Stimulated activated CD8-positive, alpha-beta memory T cell treated with anti-CD3 and anti-CD28 coated beads, Interleukin-15, amount 100 ng/mL, for 1 hour (primary cell): ENCODE measurements around the gene IRX4.

Experiments
- DNase-seq: peaks from one replicate; pipeline ENCODE4 v3.0.0-alpha.2; 2020; ENCODE audit warnings: low read depth

Gene IRX4

DNA sequence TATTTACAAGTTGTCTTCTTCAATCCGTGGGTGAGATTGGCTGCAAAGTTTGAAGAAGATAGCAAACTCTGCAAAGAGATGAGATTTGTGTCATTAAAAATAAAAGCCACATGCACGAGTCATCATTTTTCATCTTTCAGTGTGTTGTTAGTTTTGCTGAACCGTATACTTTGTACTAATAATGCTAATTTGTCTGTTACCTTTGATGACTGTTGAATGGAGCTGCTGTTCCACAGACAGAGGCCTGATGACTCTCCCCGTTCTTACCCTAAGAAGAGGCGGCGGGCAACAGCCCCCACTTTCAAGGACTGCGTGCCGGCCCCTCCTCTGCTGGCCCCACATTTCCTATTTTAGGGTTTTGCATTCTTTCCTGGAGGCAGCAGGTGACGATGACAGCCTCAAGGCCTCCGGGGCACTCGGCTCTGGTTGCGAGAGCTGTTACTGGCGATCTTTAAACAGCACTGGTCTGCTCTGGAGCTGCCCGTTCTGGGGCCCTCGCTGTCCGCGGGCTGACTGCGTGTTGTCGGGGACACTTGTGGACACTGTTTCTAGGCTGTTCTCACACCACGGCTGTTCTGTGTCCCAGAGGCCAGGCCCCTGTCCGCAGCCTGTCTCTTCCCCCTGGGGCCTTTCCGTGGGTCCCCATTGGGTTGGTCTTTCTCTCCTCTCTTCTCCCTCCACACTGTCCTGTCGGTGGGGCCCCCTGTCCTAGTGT, 46.4 kb downstream of the IRX4 start:
- DNase-seq, result no peak

DNA sequence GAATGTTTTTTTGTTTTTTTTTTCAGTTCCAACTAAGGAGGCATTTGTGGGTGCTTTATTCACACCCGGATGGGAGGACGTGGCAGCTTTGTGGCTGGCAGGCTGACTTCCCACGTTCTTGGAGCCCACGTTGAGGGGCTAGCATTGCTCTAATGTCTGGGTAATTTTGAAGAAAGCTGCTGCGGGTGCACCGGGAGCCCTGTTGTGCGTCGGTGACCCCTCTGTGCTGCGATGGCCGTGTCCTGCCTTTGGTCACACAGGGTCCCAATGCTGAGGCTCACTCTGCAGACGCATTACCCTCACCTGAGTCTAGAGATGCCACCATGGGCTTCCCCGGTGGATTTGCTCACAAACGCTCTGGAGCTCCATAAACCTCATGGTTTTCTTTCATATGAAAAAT, 47.3 kb downstream of the IRX4 start:
- DNase-seq, result no peak

DNA sequence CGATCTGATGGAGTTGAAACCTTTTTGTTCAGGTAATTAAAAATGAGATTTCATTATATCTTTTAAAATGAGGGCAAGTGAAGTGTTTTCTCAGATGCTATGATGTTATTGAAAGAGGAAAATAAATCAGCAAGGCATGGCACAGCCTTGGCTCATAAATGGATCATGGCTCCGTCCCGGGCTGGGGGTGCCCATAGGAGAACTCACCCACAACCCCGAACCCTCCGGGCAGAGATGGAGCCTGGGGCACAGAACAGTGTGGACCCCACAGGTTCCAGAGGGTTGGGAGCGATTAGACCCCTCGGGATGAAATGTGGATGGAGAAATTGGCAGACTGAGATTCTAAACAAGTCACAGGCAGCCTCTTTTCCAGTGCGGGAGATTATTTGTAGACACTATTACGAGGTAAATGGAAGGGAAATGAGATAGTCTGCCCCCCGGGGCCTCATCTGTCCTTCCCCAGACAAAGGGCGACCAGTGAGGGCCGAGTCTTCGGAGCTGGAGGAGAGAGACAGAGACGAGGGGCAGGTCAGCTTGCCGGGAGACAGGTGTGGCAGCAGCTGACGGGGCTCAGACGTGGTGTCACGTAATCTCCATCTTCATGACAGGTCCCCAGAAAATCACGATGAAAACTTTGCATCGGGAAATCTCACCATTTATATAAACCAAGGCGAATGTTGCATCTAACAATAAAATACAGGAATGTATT, 47.9 kb downstream of the IRX4 start:
- DNase-seq, result no peak

DNA sequence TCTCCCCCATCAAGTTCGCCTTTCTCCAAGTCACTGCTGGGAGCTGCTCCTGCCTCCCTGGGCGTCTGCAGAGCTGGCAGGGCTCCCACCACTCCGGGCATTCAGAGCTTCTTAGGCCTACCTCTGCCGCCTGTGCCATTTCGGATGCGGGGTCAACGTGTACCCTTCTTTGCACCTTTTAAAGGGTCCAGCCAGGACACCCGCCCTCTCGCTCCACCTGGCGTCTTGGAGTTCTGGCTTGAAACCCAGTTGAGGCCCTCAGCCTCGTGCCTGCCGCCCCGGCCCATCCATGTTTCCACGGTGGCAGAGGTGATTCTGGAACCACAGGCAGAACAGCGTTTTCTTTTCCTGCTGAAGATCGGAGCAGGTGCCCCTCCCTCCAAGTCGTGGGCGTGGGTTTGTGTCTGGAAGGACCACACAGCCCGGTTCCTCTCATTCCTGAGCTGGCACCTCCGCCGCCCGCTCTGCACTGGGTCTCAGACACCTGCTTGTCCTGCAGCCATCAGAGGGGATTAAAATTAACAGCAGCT, 48.6 kb downstream of the IRX4 start:
- DNase-seq, result no peak

DNA sequence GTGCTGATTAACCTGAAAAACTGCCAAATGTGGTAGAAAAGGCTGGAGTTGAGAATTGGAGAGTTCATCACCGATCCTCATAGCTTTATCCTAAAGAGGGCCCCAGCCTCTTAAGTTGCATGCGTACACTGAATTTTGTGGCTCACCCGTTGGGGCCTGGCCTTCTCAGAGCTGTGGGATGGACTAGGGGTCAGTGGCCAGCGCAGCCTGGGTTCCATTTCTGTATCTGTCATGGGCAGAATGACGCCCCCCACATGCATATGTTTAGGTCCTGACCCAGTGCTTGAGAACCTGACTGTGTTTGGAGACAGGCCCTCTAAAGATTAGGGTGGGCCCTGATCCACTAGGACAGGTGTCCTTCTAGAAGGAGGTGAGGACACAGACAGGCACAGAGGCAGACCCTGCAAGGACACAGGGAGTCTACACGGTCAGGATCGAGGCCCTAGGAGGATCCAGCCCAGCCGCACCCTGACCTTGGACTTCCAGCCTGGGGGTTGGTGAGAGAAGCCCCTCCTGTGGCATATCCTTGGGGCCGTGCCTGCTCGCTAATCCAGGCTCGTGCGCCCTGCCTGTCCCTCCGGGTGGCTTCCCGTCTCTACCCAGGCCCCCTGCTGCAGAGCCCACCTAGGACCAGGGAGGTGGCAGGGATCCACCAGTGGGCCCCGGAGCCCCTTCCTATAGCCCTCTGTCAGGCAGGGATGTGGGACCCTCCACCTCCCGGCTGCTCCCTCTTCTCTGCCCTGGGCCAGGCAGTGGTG, 49.3 kb downstream of the IRX4 start:
- no peak for DNase-seq

DNA sequence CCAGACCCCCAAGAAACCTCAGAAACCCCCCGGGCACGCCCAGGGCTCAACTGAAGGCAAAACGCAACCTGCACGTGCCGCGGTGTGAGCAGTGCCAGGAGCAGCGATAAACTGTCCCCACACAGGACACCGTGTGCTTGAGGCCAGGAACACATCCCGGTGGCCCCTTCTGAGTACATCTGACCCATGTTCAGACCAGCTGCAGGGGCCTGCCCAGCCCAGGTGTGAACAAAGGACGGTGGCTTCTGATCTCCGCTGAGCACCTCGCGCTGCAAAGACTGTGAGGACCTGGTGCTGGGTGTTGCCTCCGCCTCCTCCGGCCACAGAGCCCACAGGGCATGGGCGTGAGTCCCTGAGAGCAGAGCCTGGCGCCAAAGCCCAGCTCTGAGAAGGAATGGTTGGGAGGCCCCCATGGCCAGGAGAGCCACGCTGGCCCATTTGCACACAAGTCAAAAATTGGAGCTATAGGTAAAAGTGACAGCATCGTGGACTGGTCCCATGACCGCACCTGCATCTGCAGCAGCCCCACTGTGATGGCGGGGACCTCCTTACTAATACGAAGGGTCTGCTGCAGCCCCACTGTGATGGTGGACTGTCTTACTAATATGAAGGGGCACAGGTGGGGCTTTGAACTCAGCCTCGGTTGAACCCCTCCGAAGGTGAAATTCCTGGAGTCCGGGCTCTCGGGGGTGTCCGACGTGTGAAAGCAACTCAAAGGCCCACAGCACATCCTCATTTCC, 50.0 kb downstream of the IRX4 start:
- DNase-seq, result no peak

DNA sequence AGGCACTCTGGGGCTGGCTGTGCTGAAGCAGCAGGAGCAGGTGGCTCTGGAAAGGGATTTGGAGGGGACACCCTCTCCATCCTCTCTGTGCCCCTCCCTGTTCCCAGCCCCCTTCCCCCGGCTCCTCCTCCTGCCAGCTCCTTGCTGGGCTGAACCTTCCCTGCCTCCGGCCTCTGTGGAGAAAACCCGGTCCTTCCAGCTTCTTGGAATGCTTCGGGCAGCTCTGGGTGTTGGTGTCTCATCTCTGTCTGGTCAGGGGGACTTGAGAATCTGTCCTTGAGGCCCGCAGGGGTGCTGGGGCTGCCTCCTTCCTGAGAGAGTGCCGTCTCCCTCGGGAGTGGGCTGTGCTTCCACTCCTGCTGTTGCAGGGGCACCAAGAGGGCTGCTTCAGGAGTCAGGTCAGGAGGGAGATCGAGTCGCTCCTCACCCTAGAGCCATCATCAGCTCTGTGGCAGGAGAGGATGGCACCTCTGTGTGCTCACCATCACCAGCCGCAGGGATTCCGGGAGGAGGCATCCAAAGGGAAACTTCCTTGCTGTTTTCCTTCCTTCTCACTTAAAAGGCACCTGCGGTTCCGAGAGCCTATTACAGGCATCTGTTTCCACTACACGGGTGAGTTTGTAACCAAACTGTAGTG, 50.9 kb downstream of the IRX4 start:
- no peak for DNase-seq

DNA sequence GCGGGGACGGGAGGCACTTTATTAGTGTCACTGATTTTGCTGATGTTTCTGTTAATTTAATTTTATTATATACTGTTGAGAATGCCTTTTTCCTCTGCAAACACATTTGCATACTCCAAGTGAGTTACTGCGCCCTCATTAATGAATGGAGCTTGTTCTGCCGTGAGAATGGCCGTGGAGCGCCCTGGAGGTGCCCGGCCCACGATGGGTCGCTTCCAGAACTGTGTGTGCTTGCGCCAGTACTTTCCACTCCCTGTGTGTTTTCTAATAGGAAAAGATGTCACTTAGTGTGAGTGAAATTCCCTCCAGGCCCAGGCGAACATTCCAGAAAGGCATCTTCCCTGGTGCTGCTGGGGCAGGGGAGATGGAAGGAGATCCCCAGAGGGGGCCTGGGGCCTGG, 51.5 kb downstream of the IRX4 start:
- no peak for DNase-seq

DNA sequence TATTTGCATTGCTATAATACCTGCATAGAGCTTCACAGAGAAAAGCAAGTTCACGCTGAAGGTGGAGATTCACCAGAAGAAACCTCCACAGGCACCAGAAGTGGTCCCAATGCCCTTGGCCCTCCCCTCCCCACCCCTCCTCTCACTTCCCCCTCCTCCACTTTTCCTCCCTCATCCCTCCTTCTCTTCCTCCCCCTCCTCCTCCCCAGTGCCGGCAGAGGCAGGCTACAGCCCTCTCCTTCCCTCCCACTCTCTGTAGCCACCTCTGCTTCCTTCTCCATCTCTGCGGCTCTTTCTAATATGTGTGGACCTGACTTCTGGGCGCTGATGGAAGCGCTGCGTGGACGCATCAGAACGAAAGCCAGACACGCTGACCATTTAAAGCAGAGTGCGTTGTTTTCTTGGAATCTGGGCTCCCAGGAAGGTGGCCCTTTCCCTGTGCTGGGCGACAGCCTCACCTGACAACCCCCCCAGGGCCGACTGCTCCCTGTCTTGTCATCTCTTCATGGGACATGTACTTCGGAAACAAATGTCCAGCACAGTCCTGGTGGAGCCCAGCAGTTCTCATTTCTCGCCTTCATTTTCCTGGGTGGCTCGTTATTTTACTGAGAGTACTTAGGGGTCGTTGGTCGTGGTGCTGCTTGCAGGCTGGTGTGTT, 52.0 kb downstream of the IRX4 start:
- DNase-seq, result no peak

DNA sequence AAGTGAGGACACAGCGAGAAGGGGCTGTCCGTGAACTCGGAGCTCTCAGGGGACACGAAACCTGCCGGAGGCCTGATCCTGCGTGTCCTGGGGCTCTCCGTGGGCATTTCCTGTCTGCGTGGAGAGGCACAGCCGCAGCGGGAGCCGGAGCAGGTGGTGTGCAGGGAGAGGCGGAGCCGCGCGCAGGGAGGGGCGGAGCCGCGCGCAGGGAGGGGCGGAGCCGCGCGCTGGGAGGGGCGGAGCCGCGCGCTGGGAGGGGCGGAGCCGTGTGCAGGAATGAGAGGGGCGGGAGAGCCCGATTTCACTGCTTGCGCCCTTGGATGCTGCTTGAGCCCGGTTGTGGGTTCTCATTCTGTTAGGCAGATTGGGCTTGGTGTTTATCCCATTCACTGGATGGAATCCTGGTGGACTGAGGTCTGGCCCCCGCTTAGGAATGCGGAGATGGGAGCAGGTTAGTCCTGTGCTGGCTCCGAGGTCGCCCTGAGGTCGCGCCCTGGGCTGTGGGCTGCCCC, 54.8 kb downstream of the IRX4 start:
- DNase-seq, result no peak
